NK-92 (cell line): ENCODE measurements around the gene DNAH6.
A peak's percentile ranks its signal among the peaks of the same experiment; 100 is the strongest.
"Not testable (repeated sequence)": the region's sequence is repeated elsewhere in the genome, so short reads cannot be mapped to it uniquely, and the experiment has no call there.

Experiments used
- DNase-seq: peaks from one replicate; lab custom pipeline; 2025; ENCODE audit not compliant: unreplicated experiment; lab: John Stamatoyannopoulos, UW

The DNAH6 gene

DNA sequence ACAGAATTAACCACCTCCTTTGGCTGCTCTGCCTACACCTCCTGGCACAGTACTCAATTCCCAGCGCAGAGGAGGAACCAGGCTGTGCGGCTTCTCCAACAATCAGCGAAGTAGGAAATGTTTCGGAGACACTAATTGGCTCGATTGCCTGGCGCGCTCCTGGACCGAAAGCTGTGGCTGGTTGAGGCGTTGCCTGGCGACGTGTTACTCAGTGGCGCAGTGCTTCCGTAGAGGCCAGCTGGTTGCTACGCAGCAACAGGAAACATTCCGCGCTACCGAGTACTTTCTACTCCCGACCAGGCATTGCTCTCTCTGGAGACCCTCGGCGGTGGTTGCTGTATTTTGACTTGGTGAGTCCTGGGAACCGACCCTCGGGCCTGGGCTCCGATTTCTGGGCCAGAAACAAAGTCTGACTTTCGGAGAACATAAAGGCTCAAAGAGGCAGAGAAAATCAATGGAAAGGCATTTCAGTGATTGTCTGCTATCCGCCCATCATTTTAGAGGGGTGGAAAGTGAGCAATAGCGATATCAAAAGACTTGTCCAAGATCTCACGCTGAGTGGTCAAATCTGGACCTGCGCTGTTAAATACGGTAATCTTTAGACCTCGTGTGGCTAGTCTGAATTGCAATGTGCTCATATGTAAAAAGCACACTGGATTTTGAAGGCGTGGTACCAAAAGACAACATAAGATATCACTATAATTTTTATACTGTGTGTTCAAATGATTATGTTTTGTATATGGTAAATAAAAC is at the start of gene DNAH6:
TSS of gene DNAH6 (plus strand) at position 265 of the 753 bp plus-strand sequence. CDS start 1,329 bp downstream, outside the sequence.
- peak; percentile 13 for DNase-seq

DNA sequence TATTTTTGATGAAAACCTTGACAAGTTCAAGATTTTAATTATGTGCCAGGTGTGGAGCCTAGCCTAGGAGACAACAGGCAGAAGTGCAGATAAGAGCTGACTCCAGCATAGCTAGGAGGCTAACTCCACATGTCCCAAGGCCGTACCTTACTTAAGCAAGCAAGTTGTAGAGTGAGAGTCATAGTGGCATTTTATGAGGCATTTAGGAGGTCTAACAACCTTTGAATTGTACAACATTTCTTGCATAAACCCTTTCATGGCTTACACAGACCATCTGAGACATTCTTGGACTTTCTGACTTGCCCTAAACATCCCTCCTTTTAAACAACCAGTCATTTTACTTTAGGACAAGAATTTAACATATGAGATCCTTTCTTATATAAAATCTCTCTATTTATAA is 48.9 kb upstream of the DNAH6 start:
- no peak for DNase-seq

GRCh38 chr2:84472423-84472822 is 43.9 kb upstream of the DNAH6 start:
- not testable (repeated sequence) for DNase-seq

GRCh38 chr2:84472856-84473565 is 43.3 kb upstream of the DNAH6 start:
- no peak for DNase-seq

DNA sequence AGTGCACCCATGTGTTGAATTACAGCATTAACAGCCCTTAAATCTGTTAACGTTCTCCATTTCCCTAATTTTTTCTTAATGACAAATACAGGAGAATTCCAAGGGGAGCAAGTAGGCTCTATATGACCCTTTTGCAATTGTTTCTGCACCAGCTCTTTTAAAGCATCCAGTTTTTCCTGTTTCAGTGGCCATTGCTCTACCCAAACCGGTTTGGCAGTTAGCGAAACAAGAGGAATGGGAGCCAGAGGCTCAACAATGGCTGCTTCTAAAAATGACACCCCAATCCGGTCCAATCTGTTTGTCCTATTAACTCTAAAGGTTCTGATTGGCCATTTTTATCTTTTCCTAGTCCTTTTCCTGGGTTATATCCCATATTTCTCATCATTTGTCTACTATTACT is 42.1 kb upstream of the DNAH6 start:
- DNase-seq: no peak

DNA sequence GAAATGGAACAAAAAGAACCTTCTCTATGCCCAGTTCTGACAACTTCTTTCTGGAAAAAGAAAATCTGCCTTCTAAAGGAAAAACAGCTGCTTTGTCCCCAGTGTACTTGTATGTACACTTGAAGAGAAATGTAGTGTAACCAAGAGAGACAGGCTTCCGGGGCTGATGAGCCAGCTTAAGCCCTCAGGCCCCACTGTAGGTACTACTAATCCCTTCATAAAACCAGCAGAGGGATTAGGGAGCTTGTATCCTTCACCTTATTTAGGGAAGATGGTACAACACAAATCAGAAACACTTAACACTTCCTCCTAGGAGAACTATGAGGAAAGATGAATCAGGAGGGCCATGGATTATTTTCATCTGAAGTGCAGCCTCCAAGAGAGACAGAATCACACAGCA is 38.4 kb upstream of the DNAH6 start:
- no peak for DNase-seq

DNA sequence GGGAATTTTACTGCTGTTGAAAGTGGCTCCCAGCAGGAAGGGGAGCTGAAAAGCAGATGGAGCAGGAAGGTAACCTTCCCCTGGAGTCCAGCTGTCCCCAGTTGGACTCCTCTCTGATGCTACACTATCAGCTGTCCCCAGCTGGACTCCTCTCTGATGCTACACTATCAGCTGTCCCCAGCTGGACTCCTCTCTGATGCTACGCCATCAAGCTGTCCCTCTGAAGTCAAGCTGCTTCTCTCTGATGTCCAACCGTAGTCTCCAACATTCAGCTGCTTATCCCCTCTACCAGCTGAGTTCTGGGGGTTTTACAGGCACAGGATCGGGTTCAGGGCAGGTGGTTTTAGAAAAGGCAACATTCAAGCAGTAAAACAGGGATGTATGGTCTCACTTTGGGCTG is 37.4 kb upstream of the DNAH6 start:
- DNase-seq: no peak

GRCh38 chr2:84481702-84482101 is 34.6 kb upstream of the DNAH6 start:
- no peak for DNase-seq

DNA sequence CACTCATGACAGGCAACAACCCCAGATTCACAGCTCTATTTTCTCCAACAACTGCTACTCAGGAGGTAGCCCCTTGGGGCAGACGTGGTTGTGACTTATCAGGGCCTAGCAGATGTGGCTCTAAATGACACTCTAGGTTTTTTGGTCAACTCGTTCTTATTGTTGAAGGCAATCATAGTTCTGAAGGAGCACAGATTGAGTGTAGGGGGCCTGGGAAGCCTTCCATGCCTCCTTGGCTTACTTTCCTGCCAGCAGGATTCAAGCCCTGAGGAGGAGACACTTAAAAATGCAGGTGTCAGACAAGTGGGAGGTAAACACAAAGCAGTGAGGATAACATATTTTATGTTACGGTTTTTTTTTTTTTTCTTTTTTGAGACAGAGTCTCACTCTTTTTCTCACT is 33.7 kb upstream of the DNAH6 start:
- DNase-seq: no peak

- no peak for DNase-seq
Observed at GRCh38 chr2:84483320-84483719, 33.0 kb upstream of the DNAH6 start.

DNA sequence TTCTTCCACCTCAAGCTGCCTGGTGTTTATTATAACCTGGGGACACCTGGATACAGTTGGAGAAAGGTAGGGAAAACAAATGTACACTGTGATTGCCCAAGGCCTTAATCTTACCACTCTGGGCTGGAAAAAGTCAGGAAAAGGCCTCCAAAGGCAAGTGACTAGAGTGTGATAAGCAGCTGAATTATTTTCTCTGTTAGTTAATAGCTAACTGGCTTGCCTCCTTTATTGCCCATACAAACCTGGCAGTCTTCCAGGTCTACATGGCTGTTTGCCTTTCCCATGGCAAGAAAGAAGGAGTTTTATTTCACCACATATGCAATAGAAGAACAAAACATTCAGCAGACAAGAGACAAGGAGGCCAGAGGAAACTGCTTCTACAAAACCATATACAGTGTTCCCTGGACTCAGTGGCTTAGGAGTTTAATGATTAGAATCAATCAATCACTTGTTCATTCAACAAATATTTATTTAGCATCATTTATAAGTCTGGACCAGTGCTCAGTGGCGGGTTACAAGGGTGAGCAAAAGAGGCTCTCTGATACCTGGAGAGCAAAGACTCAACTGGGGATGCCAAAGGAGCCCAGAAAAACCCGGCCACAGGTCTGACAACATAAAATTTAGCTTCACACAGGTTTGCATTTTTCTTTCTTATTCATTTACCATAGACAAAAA is 29.7 kb upstream of the DNAH6 start:
- DNase-seq: no peak

- DNase-seq: no peak
Observed at GRCh38 chr2:84487298-84487996, 28.9 kb upstream of the DNAH6 start.

GRCh38 chr2:84491256-84491655 is 25.0 kb upstream of the DNAH6 start:
- DNase-seq: no peak

DNA sequence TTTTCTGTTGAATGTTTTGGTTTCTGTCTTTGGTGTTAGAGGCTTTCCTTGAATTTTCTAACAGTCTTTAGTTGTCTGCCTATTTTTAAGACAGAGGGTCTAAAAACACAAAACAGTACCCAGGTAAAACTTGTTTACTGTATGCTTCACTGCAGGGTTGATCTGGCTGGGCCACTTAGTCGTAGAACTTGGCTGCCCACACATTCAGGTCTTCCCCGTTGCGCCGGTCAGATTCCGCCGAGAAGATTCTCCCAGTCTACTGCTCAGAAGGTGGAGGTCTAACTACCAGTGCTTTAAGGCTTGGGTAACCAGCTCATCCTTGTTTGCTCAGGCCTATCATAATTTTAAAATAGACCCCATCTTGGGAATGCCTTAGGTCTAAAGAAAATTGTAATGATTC is 24.6 kb upstream of the DNAH6 start:
- DNase-seq: no peak

DNA sequence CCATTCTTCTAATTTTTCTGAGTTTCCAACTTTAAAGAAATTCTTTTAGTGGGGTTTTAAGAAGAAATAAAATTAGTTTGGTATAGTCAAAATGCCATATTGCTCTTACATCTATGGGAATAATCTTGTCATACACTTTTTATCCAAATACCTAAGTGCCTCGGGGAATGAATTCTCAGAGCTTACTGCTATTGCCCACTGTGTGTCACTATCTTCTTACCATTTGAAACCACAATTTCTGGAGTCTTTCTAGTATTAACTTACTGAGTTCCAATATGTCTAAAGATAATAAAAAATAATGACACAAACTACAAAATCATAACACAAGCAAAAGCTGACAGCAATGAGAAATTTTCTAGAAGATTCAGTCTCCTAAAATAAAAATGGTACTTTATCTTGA is 23.7 kb upstream of the DNAH6 start:
- no peak for DNase-seq

- no peak for DNase-seq
Observed at GRCh38 chr2:84493514-84493913, 22.8 kb upstream of the DNAH6 start.

DNA sequence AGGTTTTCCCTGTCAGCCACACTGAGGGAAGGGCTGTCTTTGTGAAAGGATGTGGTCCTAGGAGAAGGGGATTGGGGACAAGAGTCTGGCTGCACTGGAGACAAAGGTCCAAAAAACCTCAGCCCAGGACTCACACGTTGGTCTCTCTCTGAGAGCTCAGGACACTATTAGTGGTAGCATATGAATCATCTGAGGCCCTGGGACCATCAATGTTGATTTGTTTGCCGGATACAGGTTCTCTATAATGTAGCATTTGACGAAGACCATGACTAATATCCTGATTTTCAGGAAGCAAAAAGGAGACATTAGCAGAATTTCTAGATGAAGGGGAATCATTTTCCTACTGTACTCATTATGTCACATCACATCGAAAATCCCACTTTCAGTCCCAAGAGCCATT is 22.2 kb upstream of the DNAH6 start:
- no peak for DNase-seq

GRCh38 chr2:84495539-84496146 is 20.7 kb upstream of the DNAH6 start:
- no peak for DNase-seq

GRCh38 chr2:84496386-84496785 is 19.9 kb upstream of the DNAH6 start:
- no peak for DNase-seq

DNA sequence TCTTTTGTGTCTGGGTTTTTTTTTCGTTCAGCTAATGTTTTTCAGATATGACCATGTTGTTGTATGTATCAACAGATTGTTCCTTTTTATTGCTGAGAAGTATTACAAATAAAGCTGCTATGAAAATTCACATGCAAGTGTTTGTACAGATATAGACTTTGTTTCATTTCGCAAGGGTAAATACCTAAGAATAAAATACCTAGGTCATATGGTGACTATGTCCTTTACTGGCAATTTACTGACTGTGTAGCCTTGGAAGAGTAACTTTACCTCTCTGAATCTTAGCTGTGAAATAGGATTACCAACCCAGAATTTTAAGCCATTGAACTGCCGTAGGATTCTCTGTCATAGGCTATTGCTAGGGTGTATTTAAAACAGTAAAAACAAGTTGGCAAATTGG is 19.0 kb upstream of the DNAH6 start:
- no peak for DNase-seq

GRCh38 chr2:84498150-84498799 is 18.0 kb upstream of the DNAH6 start:
- DNase-seq: no peak
